Measurements from ENCODE around the gene TBC1D17. TPM values are rescaled to one million over a fixed set of nuclear protein-coding genes. Genes with fewer than 3 reads are reported as not detected.

Gene TBC1D17
- total and polyA plus RNA-seq, 2 of the 13 experiments (the other 11 are each of a cell fraction or from before 2014, with no cell fraction given): 9.7 to 16.9 TPM

- TF ChIP-seq, protein P1, sequence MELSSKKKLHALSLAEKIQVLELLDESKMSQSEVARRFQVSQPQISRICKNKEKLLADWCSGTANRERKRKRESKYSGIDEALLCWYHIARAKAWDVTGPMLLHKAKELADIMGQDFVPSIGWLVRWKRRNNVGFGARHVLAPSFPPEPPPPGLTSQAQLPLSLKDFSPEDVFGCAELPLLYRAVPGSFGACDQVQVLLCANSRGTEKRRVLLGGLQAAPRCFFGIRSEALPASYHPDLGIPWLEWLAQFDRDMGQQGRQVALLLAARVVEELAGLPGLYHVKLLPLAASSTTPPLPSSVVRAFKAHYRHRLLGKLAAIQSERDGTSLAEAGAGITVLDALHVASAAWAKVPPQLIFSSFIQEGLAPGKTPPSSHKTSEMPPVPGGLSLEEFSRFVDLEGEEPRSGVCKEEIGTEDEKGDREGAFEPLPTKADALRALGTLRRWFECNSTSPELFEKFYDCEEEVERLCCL (CRISPR knock-in tag; IDR thresholded peaks at IDR 0.05; ENCODE audit: borderline replicate concordance): no peak
- TF ChIP-seq ETV5 (CRISPR knock-in tag; IDR thresholded peaks at IDR 0.05; ENCODE audit: borderline replicate concordance) (peak; percentile 93), MTF2 (CRISPR knock-in tag; IDR thresholded peaks at IDR 0.05; ENCODE audit: borderline replicate concordance) (no peak), MBNL3 (CRISPR knock-in tag; conservative IDR thresholded peaks at IDR 0.05) (no peak), FOSL1 (CRISPR knock-in tag; IDR thresholded peaks at IDR 0.05; ENCODE audit: borderline replicate concordance) (0 out of 2 replicates have a peak, but pooled peaks have one; percentile 21), GMEB1 (CRISPR knock-in tag; IDR thresholded peaks at IDR 0.05; ENCODE audit: borderline replicate concordance) (peak; percentile 70; the same call in 1 of the 2 replicates), XBP1 (CRISPR knock-in tag; IDR thresholded peaks at IDR 0.05) (no peak), SIN3B (IDR thresholded peaks at IDR 0.05; ENCODE audit: low read length) (no peak), ZNF280B (CRISPR knock-in tag; IDR thresholded peaks at IDR 0.05; ENCODE audit: borderline replicate concordance) (no peak), SNRNP70 (IDR thresholded peaks at IDR 0.05; ENCODE audit: low read depth, low read length) (no peak), BORCS8-MEF2B (CRISPR knock-in tag; IDR thresholded peaks at IDR 0.05) (no peak), ZNF446 (CRISPR knock-in tag; IDR thresholded peaks at IDR 0.05) (no peak), ZBTB10 (CRISPR knock-in tag; IDR thresholded peaks at IDR 0.05; ENCODE audit: borderline replicate concordance) (no peak), ZNF124 (CRISPR knock-in tag; IDR thresholded peaks at IDR 0.05) (peak; percentile 37; the same call in 1 of the 2 replicates), KLF9 (CRISPR knock-in tag; IDR thresholded peaks at IDR 0.05; ENCODE audit: low read depth) (peak; percentile 22; the same call in 1 of the 2 replicates), ZNF382 (CRISPR knock-in tag; IDR thresholded peaks at IDR 0.05; ENCODE audit: borderline replicate concordance) (no peak), NFRKB (IDR thresholded peaks at IDR 0.05) (peak; percentile 35), ZBTB3 (CRISPR knock-in tag; IDR thresholded peaks at IDR 0.05; ENCODE audit: borderline replicate concordance, low read depth) (0 out of 2 replicates have a peak, but pooled peaks have one; percentile 1), ZNF766 (CRISPR knock-in tag; IDR thresholded peaks at IDR 0.05; ENCODE audit: borderline replicate concordance) (no peak), SOX13 (IDR thresholded peaks at IDR 0.05) (no peak), SOX13 (CRISPR knock-in tag; conservative IDR thresholded peaks at IDR 0.05 in 1 of 2, IDR thresholded peaks at IDR 0.05 in 1 of 2) (no peak), ZNF598 (CRISPR knock-in tag; IDR thresholded peaks at IDR 0.05; ENCODE audit: borderline replicate concordance) (no peak; the same call in 1 of the 2 replicates)
Observed at GRCh38 chr19:49877020-49877878, at the start of gene TBC1D17, which contains the start of gene AKT1S1 (continued).
